Measurements from ENCODE around the gene MAGED1.

GRCh38 chrX:51874123-51874522 is 19.3 kb upstream of the MAGED1 start:
- no peak for TF ChIP-seq CTCF (conservative IDR thresholded peaks at IDR 0.05; ENCODE audit: low read depth, low read length)
- TF ChIP-seq EZH2 (IDR thresholded peaks at IDR 0.05; ENCODE audit: borderline replicate concordance, low read depth, low read length, poor library complexity, severe bottlenecking), result no peak
